GM23338 (cell line): ENCODE measurements around the gene GPN3. TPM values are rescaled to one million over a fixed set of nuclear protein-coding genes. Genes with fewer than 3 reads are reported as not detected.
A peak's percentile ranks its signal among the peaks of the same experiment; 100 is the strongest.

Source experiments
- ATAC-seq: fragments of 200-7000 bp; cut with Tn5 transposase; 3 replicates; pipeline ENCODE4 v1.9.1; 2020
- DNase-seq: peaks from one replicate; pipeline ENCODE4 v3.0.0-alpha.2; 2015; ENCODE audit warnings: low spot score
- H2AFZ ChIP-seq: fragments of 200-600 bp; sonication (generic); 2 replicates; pipeline ENCODE4 v1.8.0; 2016; ENCODE audit warnings: antibody characterized with exemption, mild to moderate bottlenecking, moderate library complexity
- H3F3A ChIP-seq: fragments of 200-600 bp; sonication (generic); replicated peaks from 2 replicates; pipeline ENCODE4 v1.8.0; 2017; ENCODE audit warnings: antibody characterized with exemption, mixed run types, low read depth
- H3K27ac ChIP-seq: fragments of 200-600 bp; sonication (generic); 2 replicates; pipeline ENCODE4 v1.6.1; 2016; ENCODE audit warnings: low read depth
- H3K27me3 ChIP-seq: fragments of 200-600 bp; sonication (generic); 2 replicates; pipeline ENCODE4 v1.8.0; 2016; ENCODE audit warnings: mild to moderate bottlenecking, mixed run types, moderate library complexity; ENCODE audit not compliant: insufficient read depth
- H3K36me3 ChIP-seq: fragments of 200-600 bp; sonication (generic); 2 replicates; pipeline ENCODE4 v1.8.0; 2016; ENCODE audit warnings: mild to moderate bottlenecking; ENCODE audit not compliant: insufficient read depth
- H3K4me1 ChIP-seq: fragments of 200-600 bp; sonication (generic); 2 replicates; pipeline ENCODE4 v1.8.0; 2016; ENCODE audit warnings: mild to moderate bottlenecking, moderate library complexity; ENCODE audit not compliant: insufficient read depth
- H3K4me2 ChIP-seq: fragments of 200-600 bp; sonication (generic); 2 replicates; pipeline ENCODE4 v1.7.1; 2017; ENCODE audit warnings: mixed run types
- H3K4me3 ChIP-seq: fragments of 200-600 bp; sonication (generic); 2 replicates; pipeline ENCODE4 v1.6.1; 2016; ENCODE audit warnings: mixed run types
- H3K79me2 ChIP-seq: fragments of 200-600 bp; sonication (generic); replicated peaks from 2 replicates; pipeline ENCODE4 v1.8.0; 2017; ENCODE audit warnings: mild to moderate bottlenecking; ENCODE audit not compliant: insufficient read depth
- H3K9me2 ChIP-seq: fragments of 200-600 bp; sonication (generic); 2 replicates; pipeline ENCODE4 v1.8.0; 2017; ENCODE audit not compliant: insufficient read depth
- H4K20me1 ChIP-seq: fragments of 200-600 bp; sonication (generic); replicated peaks from 2 replicates; pipeline ENCODE4 v1.8.0; 2017; ENCODE audit warnings: mild to moderate bottlenecking; ENCODE audit not compliant: insufficient read depth
- H3K27ac Mint-ChIP-seq: 2 replicates; pipeline ENCODE4 v1.8.0; 2020; ENCODE audit warnings: inconsistent platforms, mild to moderate bottlenecking, moderate library complexity, mixed read lengths
- H3K27me3 Mint-ChIP-seq: 3 replicates; pipeline ENCODE4 v1.8.0; 2022; ENCODE audit warnings: low read depth, mild to moderate bottlenecking, moderate library complexity, mixed read lengths, inconsistent platforms; ENCODE audit not compliant: insufficient read depth, poor library complexity
- H3K36me3 Mint-ChIP-seq: 3 replicates; pipeline ENCODE4 v1.8.0; 2021; ENCODE audit warnings: low read depth, mild to moderate bottlenecking, inconsistent platforms, moderate library complexity, mixed read lengths
- H3K4me1 Mint-ChIP-seq: 3 replicates; pipeline ENCODE4 v1.8.0; 2020; ENCODE audit warnings: mild to moderate bottlenecking, inconsistent platforms, mixed read lengths
- H3K4me3 Mint-ChIP-seq: 3 replicates; pipeline ENCODE4 v1.8.0; 2021; ENCODE audit warnings: moderate library complexity, mild to moderate bottlenecking, inconsistent platforms, mixed read lengths
- H3K9me3 Mint-ChIP-seq: 3 replicates; pipeline ENCODE4 v1.8.0; 2020; ENCODE audit warnings: moderate library complexity, mild to moderate bottlenecking, inconsistent platforms, mixed read lengths
- CREB1 ChIP-seq: fragments of 250-450 bp; sonication (Bioruptor Pico); IDR thresholded peaks from 2 replicates; pipeline ENCODE4 v1.5.0; 2020; ENCODE audit warnings: low read depth, mild to moderate bottlenecking, moderate library complexity
- ETS1 ChIP-seq: IDR thresholded peaks from 2 replicates; pipeline ENCODE4 v1.6.1; 2016; ENCODE audit warnings: antibody characterized with exemption
- EZH2 ChIP-seq: fragments of 200-600 bp; sonication (generic); IDR thresholded peaks from one replicate; pipeline ENCODE4 v1.8.0; 2017; ENCODE audit warnings: antibody characterized with exemption, mild to moderate bottlenecking, low read depth; ENCODE audit not compliant: unreplicated experiment
- EZH2phosphoT487 ChIP-seq: fragments of 200-600 bp; sonication (generic); IDR thresholded peaks from one replicate; pipeline ENCODE4 v1.8.1; 2018; ENCODE audit warnings: antibody characterized with exemption; ENCODE audit not compliant: unreplicated experiment
- JUNB ChIP-seq: IDR thresholded peaks from one replicate; pipeline ENCODE4 v1.6.1; 2016; ENCODE audit warnings: antibody characterized with exemption; ENCODE audit not compliant: unreplicated experiment
- POLR2AphosphoS5 ChIP-seq: IDR thresholded peaks from 2 replicates; pipeline ENCODE4 v1.6.1; 2016; ENCODE audit warnings: antibody characterized with exemption, low read depth
- STAT1 ChIP-seq: IDR thresholded peaks from one replicate; pipeline ENCODE4 v1.6.1; 2016; ENCODE audit warnings: antibody characterized with exemption; ENCODE audit not compliant: unreplicated experiment
- ZNF114 ChIP-seq: fragments of 250-450 bp; sonication (Bioruptor Pico); IDR thresholded peaks from 2 replicates; pipeline ENCODE4 v1.5.0; 2020; ENCODE audit warnings: mild to moderate bottlenecking, moderate library complexity
- ZNF331 ChIP-seq: fragments of 250-450 bp; sonication (Bioruptor Pico); IDR thresholded peaks from 2 replicates; pipeline ENCODE4 v1.5.0; 2020; ENCODE audit warnings: low read depth, mild to moderate bottlenecking, moderate library complexity
- ZNF462 ChIP-seq: fragments of 250-450 bp; sonication (Bioruptor Pico); IDR thresholded peaks from 2 replicates; pipeline ENCODE4 v1.5.0; 2020; ENCODE audit warnings: mild to moderate bottlenecking, moderate library complexity
- polyA plus RNA-seq: library from polyadenylated mRNA; unstranded; fragments of >200 nt; fragmentation: Nextera tagmentation; extraction: Ambion mirVana; gene quantifications from 2 replicates; pipeline ENCODE4 v1.2.1, GENCODE V29; 2016
- total RNA-seq: library from RNA; depleted of rRNA; stranded (reverse); fragments of >200 nt; shearing (Covaris generic); gene quantifications from 2 replicates; pipeline ENCODE4 v1.2.3, GENCODE V29; 2014

GPN3 gene
- total and polyA plus RNA-seq, 2 experiments from 2014 or later: 45.0 to 108 TPM

- Mint-ChIP-seq H3K4me3 (peak within 1 kb of the TSS; percentile 99), H3K4me1 (peaks cover 6% of the 10 kb centered on the region), H3K36me3 (peaks cover 11% of the 10 kb centered on the region; the same call in 2 of the 3 replicates), H3K27me3 (peaks cover 20% of the 10 kb centered on the region), H3K27ac (peak within 1 kb of the TSS; percentile 94), H3K9me3 (peaks cover 19% of the 10 kb centered on the region)
- no peaks in the 10 kb centered on the region for H3K36me3 ChIP-seq
- H3K9me2 ChIP-seq: peaks cover 10% of the 10 kb centered on the region
- H3K27me3 ChIP-seq: peaks cover 19% of the 10 kb centered on the region
- H3K4me3 ChIP-seq: peak within 1 kb of the TSS; percentile 76
- peak within 1 kb of the TSS; percentile 75 for H3K4me2 ChIP-seq
- H3K79me2 ChIP-seq: peaks cover 30% of the 10 kb centered on the region
- peak within 1 kb of the TSS; percentile 81 for H2AFZ ChIP-seq
- H4K20me1 ChIP-seq: 0 out of 2 replicates have a peak, but pooled peaks cover 2% of the 10 kb centered on the region
- H3F3A ChIP-seq: no peaks in the 10 kb centered on the region
- peaks cover 6% of the 10 kb centered on the region; the same call in 1 of the 2 replicates for H3K4me1 ChIP-seq
- TF ChIP-seq ETS1 (peak; percentile 51; the same call in 1 of the 2 replicates), JUNB (no peak), ZNF331 (CRISPR knock-in tag) (0 out of 2 replicates have a peak, but pooled peaks have one; percentile 33), ZNF114 (CRISPR knock-in tag) (peak; percentile 68; the same call in 1 of the 2 replicates), POLR2AphosphoS5 (peak; percentile 88), CREB1 (CRISPR knock-in tag) (peak; percentile 66)
- H3K27ac ChIP-seq: 0 out of 2 replicates have a peak within 1 kb of the TSS, but pooled peaks have one; percentile 1
- peak; percentile 99 for DNase-seq
- ATAC-seq: peak; percentile 98
Measured at GRCh38 chr12:110501752-110502738, 34.0 kb upstream of the GPN3 start, which contains the start of the genes RAD9B and VPS29. RAD9B (plus strand) TSS chr12:110502331; CDS start chr12:110502338, 7 bp downstream. VPS29 (minus strand) TSS chr12:110502111; CDS start chr12:110502051, 60 bp downstream.

GRCh38 chr12:110501399-110501751 is 33.3 kb upstream of the GPN3 start:
- Histone ChIP-seq H4K20me1 (0 out of 2 replicates have a peak, but pooled peaks cover 2% of the 10 kb centered on the region), H3F3A (no peaks in the 10 kb centered on the region), H3K36me3 (no peaks in the 10 kb centered on the region), H3K27ac (0 out of 2 replicates have a peak overlapping the region, but pooled peaks have one; percentile 1), H3K27me3 (peaks cover 19% of the 10 kb centered on the region), H3K4me1 (peaks cover 6% of the 10 kb centered on the region; the same call in 1 of the 2 replicates), H2AFZ (peak overlapping the region; percentile 48; the same call in 1 of the 2 replicates), H3K4me2 (peak overlapping the region; percentile 75), H3K4me3 (peak overlapping the region; percentile 76), H3K9me2 (peaks cover 10% of the 10 kb centered on the region), H3K79me2 (peaks cover 30% of the 10 kb centered on the region)
- Mint-ChIP-seq H3K27ac (peak overlapping the region; percentile 85; the same call in 1 of the 2 replicates), H3K4me1 (peaks cover 6% of the 10 kb centered on the region), H3K9me3 (peaks cover 19% of the 10 kb centered on the region), H3K27me3 (peaks cover 20% of the 10 kb centered on the region), H3K4me3 (peak overlapping the region; percentile 99), H3K36me3 (peaks cover 11% of the 10 kb centered on the region; the same call in 2 of the 3 replicates)
- TF ChIP-seq STAT1 (no peak), ZNF462 (CRISPR knock-in tag) (no peak), EZH2phosphoT487 (no peak), CREB1 (CRISPR knock-in tag) (no peak), EZH2 (no peak), ZNF114 (CRISPR knock-in tag) (no peak), ETS1 (no peak), POLR2AphosphoS5 (no peak), JUNB (no peak)
- ATAC-seq (peak; percentile 55), DNase-seq (peak; percentile 59)
